Measurements from ENCODE around the gene DPYD. TPM values are rescaled to one million over a fixed set of nuclear protein-coding genes. Genes with fewer than 3 reads are reported as not detected.

The DPYD gene
- total and polyA plus RNA-seq, 9 of the 15 experiments (the other 6 are each of a cell fraction or from before 2014, with no cell fraction given) = 0.03 to 0.25 (median 0.08) TPM; not detected in 2

DNA sequence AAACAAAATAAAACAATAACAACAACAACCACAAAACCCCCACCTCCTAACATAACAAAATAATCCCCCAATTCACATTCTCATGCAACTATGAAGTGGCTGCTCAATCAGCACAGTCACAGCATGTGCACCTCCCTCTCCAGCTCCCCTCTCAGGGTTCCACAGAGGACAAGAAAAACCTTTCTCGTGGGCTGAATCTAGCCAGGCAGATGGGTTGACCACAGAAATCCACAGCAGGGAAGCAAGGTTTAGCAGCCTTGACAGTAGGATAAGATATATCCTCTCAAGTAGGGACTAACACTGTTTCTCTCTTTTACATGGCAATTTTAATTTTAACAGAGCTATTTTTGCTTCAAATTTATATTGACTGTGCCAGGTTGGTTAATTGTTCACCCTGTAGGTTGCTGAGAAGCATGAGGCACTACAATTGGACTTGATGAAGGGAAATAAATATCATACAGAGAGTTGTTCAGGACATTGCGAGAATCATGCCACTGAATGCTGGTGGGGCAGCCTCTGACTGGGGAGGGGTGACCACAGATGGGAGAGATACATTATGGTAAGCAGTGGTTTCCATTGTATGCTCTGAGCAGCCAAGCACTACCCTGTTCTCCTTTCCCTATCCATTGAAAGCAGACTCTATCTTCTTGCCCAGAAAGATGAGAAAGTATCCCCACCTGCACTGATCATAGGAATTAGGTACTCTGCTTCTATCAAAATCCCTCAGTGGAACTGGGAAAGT, 535.1 kb downstream of the DPYD start:
- intact Hi-C loops (cut with micrococcal nuclease) = no loop called here
- DNase-seq (ENCODE audit: extremely low read depth in 1 of 4, low spot score in 3 of 4) (no peak), ATAC-seq (no peak), FAIRE-seq (no peak)
- WGBS (ENCODE audit: insufficient coverage, low coverage, missing lambda C conversion rate) = 4% methylated on average over 2 of the region's 2 CpGs
- BruUV-seq (replicated peaks) = no TSS peak
- H3K4me1 ChIP-seq (replicated peaks in 1 of 2; ENCODE audit: control insufficient read depth in 2 of 2, insufficient read depth in 2 of 2, low read length in 2 of 2) = no peaks in the 10 kb centered on the region
- H3K9me1 ChIP-seq (ENCODE audit: control insufficient read depth, insufficient read depth, low read length) = no peaks in the 10 kb centered on the region
- H3K9ac ChIP-seq (ENCODE audit: insufficient read depth in 1 of 2, low read depth in 2 of 2, low read length in 2 of 2) = no peak overlapping the region
- H3K79me2 ChIP-seq (ENCODE audit: control insufficient read depth, insufficient read depth, low read length) = no peaks in the 10 kb centered on the region
- H3K27ac ChIP-seq (ENCODE audit: extremely low read depth, low read depth, low read length) = no peak overlapping the region
- no peak overlapping the region for H3K4me3 ChIP-seq
- TF ChIP-seq PHF21A (IDR thresholded peaks at IDR 0.05; ENCODE audit: borderline replicate concordance, low read depth) = no peak
- no peak for TF ChIP-seq SREBF2 (CRISPR knock-in tag; IDR thresholded peaks at IDR 0.05)
- TF ChIP-seq, protein P1, sequence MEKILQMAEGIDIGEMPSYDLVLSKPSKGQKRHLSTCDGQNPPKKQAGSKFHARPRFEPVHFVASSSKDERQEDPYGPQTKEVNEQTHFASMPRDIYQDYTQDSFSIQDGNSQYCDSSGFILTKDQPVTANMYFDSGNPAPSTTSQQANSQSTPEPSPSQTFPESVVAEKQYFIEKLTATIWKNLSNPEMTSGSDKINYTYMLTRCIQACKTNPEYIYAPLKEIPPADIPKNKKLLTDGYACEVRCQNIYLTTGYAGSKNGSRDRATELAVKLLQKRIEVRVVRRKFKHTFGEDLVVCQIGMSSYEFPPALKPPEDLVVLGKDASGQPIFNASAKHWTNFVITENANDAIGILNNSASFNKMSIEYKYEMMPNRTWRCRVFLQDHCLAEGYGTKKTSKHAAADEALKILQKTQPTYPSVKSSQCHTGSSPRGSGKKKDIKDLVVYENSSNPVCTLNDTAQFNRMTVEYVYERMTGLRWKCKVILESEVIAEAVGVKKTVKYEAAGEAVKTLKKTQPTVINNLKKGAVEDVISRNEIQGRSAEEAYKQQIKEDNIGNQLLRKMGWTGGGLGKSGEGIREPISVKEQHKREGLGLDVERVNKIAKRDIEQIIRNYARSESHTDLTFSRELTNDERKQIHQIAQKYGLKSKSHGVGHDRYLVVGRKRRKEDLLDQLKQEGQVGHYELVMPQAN (IDR thresholded peaks at IDR 0.05; ENCODE audit: borderline replicate concordance) = no peak
- no peak for TF ChIP-seq ZNF175 (CRISPR knock-in tag; IDR thresholded peaks at IDR 0.05; ENCODE audit: low read depth)
- H2AFZ ChIP-seq (ENCODE audit: low read depth, low read length) = no peak overlapping the region
- in situ Hi-C loops (cut with MboI) = no loop called here
- no peaks in the 10 kb centered on the region for H3K9me3 ChIP-seq (replicated peaks; ENCODE audit: control insufficient read depth, insufficient read depth, low read depth, low read length)
- CTCF ChIA-PET (ENCODE audit: low intra/inter-chr PET ratio) = no interaction called here
- POLR2A ChIA-PET = no interaction called here
- H4K20me1 ChIP-seq (replicated peaks; ENCODE audit: control insufficient read depth, insufficient read depth, low read length) = no peaks in the 10 kb centered on the region
- H3K4me2 ChIP-seq (ENCODE audit: insufficient read depth, low read length) = no peak overlapping the region
- no peaks in the 10 kb centered on the region for H3K27me3 ChIP-seq (ENCODE audit: control insufficient read depth in 2 of 2, insufficient read depth in 2 of 2, low read length in 2 of 2)
- no peaks in the 10 kb centered on the region for H3K36me3 ChIP-seq (ENCODE audit: control insufficient read depth, insufficient read depth, low read length)
